NCI-H2196 treated with DMSO at 0.1 percent for 48 hours (cell line): ENCODE measurements around the gene CHID1.

Experiments
- DNase-seq: peaks from one replicate; lab custom pipeline; 2025; ENCODE audit not compliant: unreplicated experiment; lab: John Stamatoyannopoulos, UW

CHID1 gene

DNA sequence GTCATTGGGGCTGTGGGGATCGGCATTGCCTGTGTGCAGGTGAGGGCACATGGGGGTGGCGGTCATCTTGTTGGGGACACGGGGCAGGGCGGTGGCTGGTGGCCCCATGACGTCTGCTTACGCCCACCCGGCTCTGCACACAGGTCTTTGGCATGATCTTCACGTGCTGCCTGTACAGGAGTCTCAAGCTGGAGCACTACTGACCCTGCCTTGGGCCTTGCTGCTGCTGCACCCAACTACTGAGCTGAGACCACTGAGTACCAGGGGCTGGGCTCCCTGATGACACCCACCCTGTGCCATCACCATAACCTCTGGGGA is 72.7 kb downstream of the CHID1 start:
- no peak for DNase-seq

DNA sequence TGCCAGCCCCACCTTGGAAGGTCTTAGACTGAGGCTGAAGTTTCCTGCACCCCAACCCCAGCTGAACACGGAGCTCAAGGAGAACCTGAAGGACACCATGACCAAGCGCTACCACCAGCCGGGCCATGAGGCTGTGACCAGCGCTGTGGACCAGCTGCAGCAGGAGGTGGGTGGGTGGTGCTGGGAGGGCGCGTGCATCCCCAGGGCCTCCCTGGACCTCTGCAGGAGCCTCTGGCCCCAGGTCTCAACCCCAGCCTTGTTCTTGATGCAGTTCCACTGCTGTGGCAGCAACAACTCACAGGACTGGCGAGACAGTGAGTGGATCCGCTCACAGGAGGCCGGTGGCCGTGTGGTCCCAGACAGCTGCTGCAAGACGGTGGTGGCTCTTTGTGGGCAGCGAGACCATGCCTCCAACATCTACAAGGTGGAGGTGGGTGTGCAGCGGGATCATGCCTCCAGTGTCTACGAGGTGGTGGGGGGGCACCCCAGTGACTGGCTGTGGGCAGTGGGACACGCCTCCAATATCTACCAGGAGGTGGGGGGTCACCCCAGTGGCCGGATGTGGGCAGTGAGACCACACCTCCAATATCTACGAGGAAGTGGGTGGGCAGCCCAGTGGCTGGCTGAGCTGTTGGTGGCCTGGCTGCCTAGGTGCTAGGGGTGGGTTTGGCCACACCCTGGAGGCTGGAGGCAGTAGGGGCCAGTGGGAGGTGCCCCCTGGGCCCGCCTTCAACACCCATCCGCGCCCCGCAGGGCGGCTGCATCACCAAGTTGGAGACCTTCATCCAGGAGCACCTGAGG is 73.2 kb downstream of the CHID1 start:
- no peak for DNase-seq

DNA sequence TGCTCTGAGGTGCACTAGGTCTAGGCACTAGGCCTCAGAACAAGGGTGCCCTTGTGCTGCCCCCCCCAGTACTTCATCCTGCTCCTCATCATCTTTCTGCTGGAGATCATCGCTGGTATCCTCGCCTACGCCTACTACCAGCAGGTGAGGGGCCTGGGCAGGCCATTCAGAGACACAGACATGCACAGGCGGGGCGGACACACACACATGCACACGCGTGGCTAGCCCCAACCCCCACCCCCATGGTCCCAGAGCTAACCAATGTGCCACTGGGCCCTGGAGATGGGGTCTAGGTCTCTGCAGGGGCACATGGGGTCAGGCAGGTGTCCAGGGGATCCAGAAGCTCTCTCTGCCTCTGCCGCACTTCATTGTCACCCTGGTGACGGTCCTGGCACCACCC is 73.9 kb downstream of the CHID1 start:
- no peak for DNase-seq

DNA sequence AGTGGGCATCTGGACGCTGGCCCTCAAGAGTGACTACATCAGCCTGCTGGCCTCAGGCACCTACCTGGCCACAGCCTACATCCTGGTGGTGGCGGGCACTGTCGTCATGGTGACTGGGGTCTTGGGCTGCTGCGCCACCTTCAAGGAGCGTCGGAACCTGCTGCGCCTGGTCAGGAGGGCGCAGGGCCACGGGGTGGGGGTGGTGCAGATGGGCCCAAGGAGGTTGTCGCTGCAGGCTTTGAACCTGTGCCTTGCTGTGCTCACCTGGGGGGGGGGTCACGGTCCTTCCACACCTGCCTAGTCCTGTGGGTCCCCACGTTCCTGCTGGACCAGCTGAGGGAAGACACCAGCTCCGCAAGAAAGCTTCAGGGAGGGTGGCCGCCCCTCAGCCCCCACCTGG is 74.3 kb downstream of the CHID1 start:
- DNase-seq, result no peak

DNA sequence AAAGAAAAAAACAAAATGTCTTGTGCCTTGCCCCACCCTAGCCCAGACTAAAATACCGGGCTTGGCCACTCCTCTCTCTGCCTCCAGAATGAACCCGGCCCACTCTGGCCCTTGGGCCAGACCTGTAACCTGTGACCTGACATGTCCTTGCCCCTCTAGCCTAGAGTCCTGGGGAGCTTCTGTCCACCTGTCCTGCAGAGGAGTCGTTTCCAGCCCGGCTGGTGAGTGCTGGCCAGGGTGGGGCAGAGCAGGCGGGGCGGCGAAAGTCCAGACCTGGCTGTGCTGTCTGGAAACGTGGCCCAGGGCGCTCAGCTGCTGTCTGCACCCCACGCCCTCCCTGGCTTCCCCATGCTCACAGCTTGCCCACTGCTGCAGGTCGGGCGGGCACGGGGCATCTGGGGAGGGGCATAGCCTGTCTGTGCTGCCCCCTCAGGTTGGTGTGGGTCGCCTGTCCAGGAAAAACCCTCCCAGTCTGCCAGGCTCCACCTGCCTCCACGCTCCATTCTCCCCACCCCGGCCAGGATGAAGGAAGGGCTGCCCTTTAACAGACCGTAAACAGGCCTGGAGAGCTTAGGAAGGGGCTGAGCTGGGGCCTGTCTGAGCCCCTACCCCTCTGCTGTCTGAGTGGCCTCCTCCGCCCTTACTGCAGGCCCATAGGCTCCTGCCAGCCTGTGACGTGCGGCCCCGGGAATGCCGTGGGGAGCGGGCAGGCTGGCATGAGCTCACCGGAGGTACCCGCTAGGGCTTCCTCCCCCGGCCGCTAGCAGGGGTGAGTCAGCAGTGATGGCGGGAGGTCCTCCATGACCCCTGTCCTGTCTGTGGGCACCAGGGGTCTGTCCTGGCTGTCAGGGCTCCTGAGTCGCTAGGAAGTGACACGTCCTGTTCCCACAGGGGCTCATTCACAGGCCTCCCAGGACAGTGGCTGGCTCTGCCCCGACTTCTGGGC is 76.0 kb downstream of the CHID1 start:
- no peak for DNase-seq

DNA sequence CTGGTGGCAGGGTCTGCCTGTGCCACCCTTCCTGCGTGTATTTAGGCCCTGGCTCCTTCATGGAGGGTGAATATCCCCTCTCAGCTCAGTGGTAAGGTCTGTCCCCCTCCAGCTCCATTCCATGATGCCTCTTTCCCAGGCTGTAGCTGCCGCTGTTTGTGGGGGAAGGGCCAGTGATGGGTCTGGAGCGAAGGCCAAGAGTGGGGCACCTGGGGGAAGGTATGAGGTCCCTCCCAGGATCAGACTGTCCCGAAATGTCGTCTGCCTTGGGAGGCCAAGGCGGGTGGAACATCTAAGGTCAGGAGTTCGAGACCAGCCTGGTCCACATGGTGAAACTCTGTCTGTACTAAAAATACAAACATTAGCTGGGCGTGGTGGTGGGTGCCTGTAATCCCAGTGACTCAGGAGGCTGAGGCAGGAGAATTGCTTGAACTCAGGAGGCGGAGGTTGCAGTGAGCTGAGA is 76.7 kb downstream of the CHID1 start:
- DNase-seq, result no peak

DNA sequence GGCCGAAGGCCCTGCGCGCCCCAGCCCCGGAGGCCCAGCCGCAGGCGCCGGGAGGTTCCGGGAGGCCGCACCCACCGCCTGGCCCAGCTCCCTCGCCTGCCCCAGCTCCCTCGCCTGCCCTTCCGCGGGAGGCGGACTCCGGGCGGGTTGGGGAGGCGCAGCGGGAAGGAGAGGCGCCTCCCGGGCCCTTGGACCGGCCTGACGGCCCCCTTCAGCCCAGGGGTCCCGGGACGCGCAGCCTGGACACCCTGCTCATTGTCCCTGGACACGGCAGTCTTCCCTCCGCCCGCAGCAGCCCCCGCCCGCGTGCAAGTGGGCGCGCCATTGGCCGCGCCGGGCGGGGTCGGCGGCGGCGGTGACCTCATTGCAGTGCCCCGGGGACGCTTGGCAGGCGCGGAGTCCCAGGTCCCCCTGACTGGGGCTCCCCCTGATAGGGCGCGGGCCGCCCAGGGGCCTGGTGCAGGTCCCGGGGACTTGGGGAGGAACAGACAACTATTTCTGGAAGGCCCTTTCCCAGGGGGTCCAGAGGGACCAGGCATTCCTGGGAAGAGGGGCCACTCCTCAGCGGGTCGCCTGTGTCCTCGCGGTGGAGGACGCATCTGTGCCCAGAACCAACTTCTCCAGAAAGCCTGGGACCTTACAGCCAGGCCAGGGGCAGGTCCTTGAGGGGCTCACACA is 77.4 kb downstream of the CHID1 start:
- no peak for DNase-seq

DNA sequence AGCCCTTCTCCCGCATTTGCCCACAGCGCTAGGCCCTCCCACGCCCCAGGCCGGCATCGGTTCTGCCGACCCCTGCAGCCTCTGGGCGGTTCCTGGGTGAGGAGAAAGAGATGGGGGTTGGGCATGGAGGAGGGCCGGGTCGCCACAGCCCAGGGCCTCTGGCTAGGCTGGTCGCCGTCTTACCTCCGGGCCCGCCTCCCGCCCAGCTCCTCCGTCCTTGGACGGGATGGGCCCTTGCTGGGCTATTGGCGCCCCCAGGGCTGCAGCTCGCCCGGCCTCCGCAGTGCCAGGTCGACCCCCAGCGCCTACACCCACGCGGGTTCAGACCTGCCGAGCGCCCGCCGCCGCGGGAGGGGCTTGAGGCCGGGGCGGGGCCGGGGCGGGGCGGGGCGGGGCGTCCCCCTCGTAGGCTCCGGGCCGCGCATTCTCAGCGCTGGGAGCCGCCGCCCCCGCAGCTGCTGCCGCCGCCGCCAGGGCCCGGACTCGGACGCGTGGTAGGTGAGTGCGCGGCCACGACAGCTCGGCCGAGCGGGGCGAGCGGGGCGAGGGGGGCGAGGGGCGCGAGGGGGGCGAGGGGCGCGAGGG is 78.0 kb downstream of the CHID1 start, which contains the start of gene CD151:
Gene CD151 (plus strand): TSS at position 424 of the 585 bp plus-strand sequence. CDS start 3,118 bp downstream, outside the sequence.
- peak; percentile 23 for DNase-seq

DNA sequence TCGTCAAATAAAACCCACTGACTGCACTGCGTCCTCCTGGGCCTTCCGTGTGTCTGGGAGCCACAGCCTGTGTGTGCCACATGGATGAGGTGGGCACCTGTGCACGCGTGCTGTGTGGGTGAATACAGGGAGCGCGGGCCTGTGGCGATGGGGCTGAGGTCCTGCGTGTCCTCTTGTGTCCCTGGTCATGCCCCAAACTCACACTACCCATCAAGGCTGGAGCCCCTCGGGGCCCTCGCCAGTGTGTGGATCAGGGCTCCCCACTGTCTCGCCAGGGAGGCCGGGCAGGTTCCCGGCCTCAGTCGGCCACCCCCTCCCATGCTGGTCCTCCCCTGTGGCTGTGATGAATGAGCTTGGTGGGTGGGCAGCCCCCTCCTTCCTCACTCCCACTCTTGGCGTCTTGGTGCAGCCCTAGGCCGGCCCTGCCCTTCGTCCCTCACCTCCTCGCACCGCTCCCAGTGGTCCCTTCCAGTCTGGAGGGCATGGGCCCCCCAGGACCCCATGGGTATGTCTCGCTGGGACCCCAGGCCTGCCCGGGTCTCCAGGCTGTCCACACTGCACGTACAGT is 78.6 kb downstream of the CHID1 start:
- no peak for DNase-seq

DNA sequence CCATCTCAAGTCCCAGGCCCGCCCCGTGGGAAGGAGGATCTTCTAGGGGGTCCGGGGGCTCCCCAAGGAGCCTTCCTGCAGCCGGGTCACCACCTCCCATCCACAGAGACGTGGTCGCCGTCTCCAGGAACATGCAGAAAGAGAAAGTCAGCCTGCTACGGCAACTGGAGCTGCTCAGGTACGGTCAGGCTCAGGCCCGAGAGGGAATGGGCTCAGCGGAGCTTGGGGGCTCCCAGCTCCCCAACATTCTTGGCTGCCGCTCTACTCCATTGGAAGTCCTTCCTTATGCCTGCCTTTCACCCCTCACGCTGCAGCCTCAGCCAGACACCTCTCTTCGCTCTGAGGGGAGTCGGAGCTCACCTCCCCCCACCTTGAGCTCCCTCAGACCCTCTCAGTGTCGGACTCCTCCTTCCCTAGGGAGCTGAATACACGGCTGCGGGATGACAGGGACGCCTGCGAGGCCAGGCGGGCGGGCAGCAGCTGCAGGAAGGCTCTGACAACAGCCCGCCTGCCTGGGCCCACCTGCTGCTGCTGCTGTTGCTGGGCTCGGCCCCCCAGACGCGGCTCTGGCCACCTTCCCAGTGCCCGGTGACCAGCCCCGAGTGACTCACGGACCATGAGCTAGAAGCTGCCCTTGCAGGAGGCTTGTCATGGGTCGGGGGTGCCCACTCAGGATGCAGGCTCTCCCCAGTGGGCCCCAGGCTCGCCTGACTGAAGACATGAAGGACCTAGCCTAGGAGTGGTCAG is 79.3 kb downstream of the CHID1 start:
- no peak for DNase-seq

DNA sequence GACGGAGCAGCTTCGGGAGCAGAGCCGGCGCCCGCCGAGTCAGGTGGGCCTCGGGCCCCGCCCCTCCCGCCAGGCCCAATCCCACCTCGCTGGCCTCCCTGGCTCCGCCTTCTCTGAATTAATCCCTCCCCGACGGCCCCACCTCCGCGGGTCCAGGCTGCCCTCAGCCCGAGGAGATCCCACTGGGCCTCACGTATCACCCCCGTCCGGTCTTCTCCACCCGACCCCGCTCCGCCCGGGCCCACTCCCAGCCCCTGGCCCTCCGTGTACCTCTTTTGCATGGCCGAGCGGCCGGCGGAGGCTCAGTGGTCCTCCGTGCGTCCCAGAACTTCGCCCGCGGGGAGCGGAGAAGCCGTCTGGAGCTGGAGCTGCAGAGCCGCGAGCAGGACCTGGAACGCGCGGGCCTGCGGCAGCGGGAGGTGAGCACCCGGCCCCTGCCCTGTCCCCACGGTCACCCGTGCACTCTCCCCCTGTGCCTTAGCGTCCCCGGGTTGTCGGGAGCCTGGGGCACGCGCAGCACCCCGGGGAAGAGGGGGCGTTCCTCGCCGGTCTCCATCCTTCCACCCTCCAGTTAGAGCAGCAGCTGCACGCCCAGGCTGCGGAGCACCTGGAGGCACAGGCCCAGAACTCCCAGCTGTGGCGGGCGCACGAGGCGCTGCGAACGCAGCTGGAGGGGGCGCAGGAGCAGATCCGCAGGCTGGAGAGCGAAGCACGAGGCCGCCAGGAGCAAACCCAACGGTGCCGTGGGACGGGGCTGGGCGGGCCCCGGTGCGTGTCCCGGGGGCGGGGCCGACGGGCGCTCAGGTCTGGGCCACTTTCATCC is 80.1 kb downstream of the CHID1 start:
- DNase-seq, result no peak

DNA sequence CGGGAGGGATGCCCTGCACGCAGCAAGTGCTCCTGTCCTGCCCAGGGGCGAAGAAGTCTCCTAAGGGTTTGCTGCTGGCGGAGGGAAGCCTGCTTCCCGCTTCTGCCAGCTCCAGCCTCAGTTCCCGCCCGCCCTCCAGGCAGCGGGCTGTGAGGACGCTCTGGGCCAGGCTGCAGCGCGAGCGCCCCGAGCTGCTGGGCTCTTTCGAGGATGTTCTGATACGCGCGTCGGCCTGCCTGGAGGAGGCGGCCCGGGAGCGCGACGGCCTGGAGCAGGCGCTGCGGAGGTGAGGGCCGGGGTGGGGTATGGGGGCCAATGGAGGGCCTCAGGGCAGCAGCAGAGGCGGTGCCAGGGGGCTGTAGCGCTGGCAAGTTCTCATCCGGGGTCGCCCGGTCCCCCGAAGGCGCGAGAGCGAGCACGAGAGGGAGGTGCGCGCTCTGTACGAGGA is 80.7 kb downstream of the CHID1 start:
- DNase-seq, result no peak

DNA sequence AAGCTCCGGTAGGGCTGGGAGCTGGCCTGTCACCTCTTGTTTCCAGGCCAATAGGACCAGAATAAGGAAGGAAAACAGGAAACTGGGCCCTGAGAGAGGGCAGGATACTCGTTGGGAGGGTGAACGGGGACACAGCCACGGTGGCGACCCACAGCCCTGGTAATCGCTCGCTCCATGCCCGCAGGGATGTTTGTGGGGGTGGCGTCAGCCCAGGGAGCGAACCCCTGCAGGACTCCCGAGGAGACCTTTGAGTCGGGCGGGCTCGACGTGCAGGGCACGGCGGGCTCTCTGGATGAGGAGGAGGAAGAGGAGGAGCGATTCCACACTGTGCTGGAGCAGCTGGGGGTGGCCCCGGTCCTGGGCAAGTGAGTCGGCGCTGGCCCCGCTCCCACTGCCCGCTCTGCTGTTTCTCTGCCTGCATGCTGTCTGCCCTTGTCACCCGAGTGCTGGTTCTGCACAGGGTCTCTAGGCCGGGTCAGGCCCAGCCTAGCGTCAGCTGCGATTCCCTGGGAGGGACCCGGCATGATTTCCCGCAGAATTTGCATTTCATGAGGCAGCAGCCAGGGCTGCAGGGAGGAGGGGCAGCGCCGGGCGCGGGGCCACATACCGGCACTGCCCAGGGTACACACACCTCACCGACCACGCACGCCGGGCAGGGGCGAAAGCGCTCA is 81.3 kb downstream of the CHID1 start:
- no peak for DNase-seq

DNA sequence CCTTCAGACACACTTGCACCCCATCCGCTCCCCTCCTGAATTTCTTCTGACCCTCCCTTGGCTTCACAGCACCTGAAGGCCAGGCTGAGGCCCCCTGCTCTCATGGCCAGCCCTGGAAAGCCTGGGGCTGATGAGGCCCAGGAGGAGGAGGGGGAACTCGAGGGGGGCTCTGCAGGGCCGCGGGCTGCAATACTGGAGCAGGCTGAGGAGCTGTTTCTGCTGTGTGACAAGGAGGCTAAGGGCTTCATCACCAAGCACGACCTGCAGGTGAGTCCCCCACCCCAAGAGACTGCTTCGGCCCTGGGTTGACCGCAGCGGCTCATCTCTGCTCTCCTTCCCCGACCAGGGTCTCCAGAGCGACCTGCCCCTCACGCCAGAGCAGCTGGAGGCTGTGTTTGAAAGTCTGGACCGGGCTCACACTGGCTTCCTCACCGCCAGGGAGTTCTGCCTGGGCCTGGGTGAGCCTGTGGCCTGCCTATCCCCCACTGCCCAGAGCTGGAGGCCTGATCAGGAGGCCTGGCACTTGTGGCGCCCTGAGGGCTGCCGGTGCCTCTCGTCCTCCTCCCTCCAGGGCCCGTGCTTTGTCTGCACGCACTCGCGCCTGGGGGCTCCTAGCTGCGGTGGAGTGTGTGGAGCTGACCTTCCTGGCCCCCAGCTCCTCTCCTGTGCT is 82.0 kb downstream of the CHID1 start:
- no peak for DNase-seq

DNA sequence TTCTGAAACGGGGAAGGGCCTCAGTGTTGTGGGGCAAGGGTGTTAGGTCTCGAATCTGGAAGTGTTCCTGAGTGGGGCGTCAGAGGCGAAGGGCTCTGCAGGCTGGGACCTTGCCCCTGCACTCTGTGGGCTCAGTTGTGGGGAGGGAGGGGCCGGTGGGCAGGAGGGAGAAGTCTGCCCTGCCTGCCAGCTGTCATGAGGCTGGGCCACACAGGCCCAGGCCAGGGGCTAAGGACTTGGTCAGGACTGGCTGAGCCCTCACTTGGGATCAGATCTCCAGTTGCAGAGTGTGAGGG is 82.8 kb downstream of the CHID1 start, which contains the start of gene CRACR2B:
Gene CRACR2B (plus strand): TSS at position 23 of the 296 bp plus-strand sequence. CDS start 689 bp downstream, outside the sequence.
- DNase-seq, result no peak

DNA sequence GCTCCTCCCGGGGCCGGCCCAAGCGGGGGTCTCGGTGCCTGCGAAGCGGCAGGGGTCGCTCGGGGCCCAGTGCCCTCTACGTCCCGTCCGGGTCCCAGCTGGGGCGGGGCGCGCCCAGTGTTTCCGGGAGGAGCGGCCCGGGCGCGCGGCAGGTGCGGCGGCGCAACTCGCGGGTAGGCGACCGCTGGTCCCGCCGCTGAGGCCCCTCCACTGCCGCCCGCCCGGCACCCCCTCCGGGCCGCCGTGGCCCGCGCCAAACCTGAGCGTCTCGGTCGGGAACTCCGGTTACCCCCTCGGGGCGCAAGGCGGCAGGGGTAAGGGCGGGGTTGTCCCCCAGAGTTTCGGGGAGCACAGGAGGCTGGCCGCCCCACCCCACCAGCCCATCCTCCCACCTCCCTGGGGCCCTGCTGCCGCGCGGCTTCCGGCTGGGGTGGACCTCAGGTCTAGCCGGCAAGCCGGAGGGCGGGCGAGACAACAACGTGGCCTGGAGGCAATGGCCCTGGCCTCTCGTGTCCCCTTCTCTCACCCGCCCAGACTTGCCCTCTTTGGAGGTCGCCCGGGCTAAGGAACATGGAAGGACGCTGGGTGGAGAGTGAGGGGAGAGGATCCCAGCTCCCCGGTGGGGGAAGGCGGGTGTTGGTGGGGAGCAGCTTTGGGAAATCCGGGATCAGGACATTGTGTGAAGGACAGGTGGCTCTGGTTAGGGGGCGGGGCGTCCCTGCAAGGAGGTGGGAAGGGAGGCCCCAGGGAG is 83.3 kb downstream of the CHID1 start:
- DNase-seq, result peak; percentile 35

DNA sequence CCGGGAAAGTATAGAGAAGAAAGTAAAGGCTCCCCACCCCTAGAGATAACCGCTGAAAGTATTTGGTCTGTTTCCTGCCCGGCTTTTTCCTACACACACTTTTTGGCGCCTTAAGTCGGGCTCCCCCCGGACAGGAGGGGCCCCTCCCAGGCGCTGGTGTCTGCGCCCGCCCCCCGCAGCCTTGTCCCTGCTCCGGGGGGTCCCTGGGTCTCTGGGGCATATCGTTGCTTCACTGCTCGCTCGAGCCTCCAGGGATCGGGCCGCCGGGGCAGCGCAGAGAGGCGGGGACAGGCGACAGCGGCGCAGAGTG is 83.8 kb downstream of the CHID1 start:
- no peak for DNase-seq

DNA sequence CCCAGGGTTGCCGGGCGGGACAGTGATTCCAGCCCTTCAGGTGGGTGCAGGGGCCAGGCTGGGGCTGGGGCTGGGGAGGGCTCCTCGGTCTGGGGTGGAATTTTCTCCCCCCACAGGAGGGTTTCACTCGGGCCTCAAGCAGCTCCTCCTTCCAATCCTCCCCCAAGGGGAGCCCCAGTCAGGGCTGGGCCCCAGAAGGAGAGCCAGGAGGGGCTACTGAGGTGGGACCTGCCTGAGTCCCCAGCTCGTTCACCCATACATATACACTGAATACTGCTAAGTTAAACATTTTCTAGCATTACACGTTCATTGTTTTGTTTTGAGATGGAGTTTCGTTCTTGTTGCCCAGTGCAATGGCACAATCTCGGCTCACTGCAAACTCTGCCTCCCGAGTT is 84.4 kb downstream of the CHID1 start:
- no peak for DNase-seq
